Testis (tissue), 3 donors: Measurements from ENCODE around the gene PRPF6. TPM values are rescaled to one million over a fixed set of nuclear protein-coding genes. Genes with fewer than 3 reads are reported as not detected.

Experiments
- DNase-seq: peaks from one replicate; pipeline ENCODE4 v3.0.0-alpha.2; 2019
- H3K27ac ChIP-seq, 2 donors: fragments of 200-600 bp; sonication (generic); one replicate each; pipeline ENCODE4 v1.5.1; 2019
- H3K27me3 ChIP-seq: fragments of 200-600 bp; sonication (generic); one replicate; pipeline ENCODE4 v1.5.1; 2019
- H3K36me3 ChIP-seq: fragments of 200-600 bp; sonication (generic); one replicate; pipeline ENCODE4 v1.5.1; 2017; ENCODE audit warnings: low read depth; ENCODE audit errors: missing control alignments
- H3K4me1 ChIP-seq: fragments of 200-600 bp; sonication (generic); one replicate; pipeline ENCODE4 v1.5.1; 2019
- H3K4me3 ChIP-seq, 2 donors: fragments of 200-600 bp; sonication (generic); one replicate each; pipeline ENCODE4 v1.5.1; 2017 to 2019
- H3K9me3 ChIP-seq: fragments of 200-600 bp; sonication (generic); one replicate; pipeline ENCODE4 v1.5.1; 2017
- POLR2A ChIP-seq: fragments of 450-650 bp; IDR thresholded peaks from one replicate; pipeline ENCODE4 v1.6.1; 2017; ENCODE audit warnings: antibody characterized with exemption, mild to moderate bottlenecking, moderate library complexity
- WGBS, 2 donors: methylation state at CpG; one replicate each; pipeline ENCODE4 v1.1.5; 2018; 5-methylcytosine and 5-hydroxymethylcytosine counted together
- intact Hi-C: fragments of 100-400 bp; cut with DNase I; formaldehyde crosslinking; loops from one replicate; pipeline ENCODE4 v1.15.1; 2023; ENCODE audit warnings: low total_unique reads
- polyA plus RNA-seq: library from polyadenylated mRNA; stranded (reverse); fragments of 350-450 nt; fragmentation: Illumina TruSeq; extraction: RNeasy Lipid Tissue Mini Kit (QIAGEN cat#74804); gene quantifications from one replicate; pipeline ENCODE4 v1.2.3, GENCODE V29; 2014; ENCODE audit warnings: low read depth, low replicate concordance; ENCODE audit not compliant: insufficient read depth
- total RNA-seq, 2 donors: library from RNA; depleted of rRNA; stranded (reverse); fragments of >200 nt; gene quantifications; one replicate each; pipeline ENCODE4 v1.2.3, GENCODE V29; 2016
- TF ChIP-seq, protein P1 (sequence below), 3 experiments: fragments of 450-650 bp in 2 of 3; fragments of 200-600 bp in 1 of 3; sonication (generic) in 1 of 3; IDR thresholded peaks; one replicate each; pipeline ENCODE4 v1.5.1; 2016 to 2019; ENCODE audit warnings: antibody characterized with exemption in 3 of 3, mild to moderate bottlenecking in 2 of 3, moderate library complexity in 1 of 3

Gene PRPF6
- total and polyA plus RNA-seq, 3 donors from 2014 or later, result 106 to 114 (median 107) TPM

DNA sequence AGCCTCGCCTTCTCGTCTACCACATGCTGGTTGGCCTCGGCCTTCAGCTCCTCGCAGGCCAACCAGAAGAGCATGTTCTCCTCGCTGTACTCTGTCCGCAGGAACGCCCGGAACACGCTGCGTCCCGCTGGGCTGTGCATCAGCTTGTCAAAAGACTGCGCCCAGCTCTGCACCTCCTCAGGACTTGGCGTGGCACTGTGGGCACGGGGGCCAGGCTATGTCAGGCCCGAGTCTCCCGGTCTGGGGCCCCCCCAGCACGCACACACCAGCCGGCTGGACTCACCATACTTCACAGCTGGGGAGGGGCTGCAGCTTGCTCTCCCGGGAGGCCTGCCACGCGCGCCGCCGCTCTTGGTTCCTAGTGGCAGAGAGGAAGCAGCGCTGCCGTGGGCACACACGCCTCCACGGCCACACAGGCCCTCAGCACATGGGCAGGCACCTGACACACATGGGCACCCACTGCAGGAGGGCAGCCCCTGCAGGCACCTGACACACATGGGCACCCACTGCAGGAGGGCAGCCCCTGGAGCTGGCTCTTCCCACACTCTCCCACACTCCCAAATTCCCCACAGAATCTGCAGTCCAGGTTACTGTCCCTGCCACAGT, 93.4 kb downstream of the PRPF6 start:
- Histone ChIP-seq H3K36me3 (no peaks in the 10 kb centered on the region), H3K27ac (no peak overlapping the region), H3K4me3 (no peak overlapping the region), H3K4me1 (peaks cover 8% of the 10 kb centered on the region), H3K27me3 (no peaks in the 10 kb centered on the region), H3K9me3 (no peaks in the 10 kb centered on the region)
- TF ChIP-seq, protein P1, sequence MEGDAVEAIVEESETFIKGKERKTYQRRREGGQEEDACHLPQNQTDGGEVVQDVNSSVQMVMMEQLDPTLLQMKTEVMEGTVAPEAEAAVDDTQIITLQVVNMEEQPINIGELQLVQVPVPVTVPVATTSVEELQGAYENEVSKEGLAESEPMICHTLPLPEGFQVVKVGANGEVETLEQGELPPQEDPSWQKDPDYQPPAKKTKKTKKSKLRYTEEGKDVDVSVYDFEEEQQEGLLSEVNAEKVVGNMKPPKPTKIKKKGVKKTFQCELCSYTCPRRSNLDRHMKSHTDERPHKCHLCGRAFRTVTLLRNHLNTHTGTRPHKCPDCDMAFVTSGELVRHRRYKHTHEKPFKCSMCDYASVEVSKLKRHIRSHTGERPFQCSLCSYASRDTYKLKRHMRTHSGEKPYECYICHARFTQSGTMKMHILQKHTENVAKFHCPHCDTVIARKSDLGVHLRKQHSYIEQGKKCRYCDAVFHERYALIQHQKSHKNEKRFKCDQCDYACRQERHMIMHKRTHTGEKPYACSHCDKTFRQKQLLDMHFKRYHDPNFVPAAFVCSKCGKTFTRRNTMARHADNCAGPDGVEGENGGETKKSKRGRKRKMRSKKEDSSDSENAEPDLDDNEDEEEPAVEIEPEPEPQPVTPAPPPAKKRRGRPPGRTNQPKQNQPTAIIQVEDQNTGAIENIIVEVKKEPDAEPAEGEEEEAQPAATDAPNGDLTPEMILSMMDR (IDR thresholded peaks at IDR 0.05), result no peak
- no peak for TF ChIP-seq POLR2A
- intact Hi-C loops, result no loop called here
- WGBS, 2 donors, result 93 to 100% methylated on average over 5 to 28 of the region's 28 CpGs
- DNase-seq, result no peak

DNA sequence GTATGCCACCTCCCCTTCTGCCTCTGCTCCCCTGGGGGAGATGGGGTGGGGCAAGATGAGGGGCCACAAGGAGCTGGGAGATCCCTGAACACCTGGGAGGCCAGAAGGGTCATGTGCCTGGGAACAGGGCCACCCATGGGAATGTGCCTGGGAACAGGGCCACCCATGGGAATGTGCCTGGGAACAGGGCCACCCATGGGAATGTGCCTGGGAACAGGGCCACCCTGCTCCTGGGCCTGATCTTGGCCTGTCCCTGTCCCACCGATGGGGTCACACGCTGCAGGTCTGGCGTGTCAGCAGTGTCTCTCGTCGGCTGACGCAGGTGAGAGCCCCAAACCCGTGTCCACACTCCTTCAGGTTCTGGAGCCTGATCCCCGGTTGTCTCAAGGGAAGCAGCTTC, 94.0 kb downstream of the PRPF6 start:
- DNase-seq, result no peak
- WGBS, 2 donors, result 94 to 100% methylated on average over 1 to 8 of the region's 8 CpGs
- intact Hi-C loops, result no loop called here
- no peaks in the 10 kb centered on the region for H3K27me3 ChIP-seq
- TF ChIP-seq, protein P1 (IDR thresholded peaks at IDR 0.05), result no peak
- TF ChIP-seq POLR2A, result no peak
- H3K27ac ChIP-seq, result no peak overlapping the region
- H3K4me3 ChIP-seq, result no peak overlapping the region
- no peaks in the 10 kb centered on the region for H3K36me3 ChIP-seq
- H3K9me3 ChIP-seq, result no peaks in the 10 kb centered on the region
- H3K4me1 ChIP-seq, result peaks cover 10% of the 10 kb centered on the region

DNA sequence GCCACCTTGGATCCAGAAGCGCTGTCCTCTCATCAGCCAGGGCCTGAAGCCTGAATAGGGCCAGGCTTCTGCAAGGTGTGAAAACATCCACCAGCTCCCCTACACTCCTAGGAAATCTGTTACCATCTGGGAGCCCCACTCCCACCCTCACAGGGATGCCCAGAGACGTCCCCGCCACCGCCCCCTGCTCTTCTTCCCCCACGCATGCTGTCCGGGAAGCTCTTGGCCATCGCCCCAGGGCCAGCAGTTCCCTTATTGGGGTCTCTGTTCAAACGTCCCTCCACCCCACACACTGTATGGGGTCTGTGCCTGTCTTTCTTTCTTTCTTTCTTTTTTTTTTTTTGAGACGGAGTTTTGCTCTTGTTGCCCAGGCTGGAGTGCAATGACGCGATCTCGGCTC, 94.6 kb downstream of the PRPF6 start:
- WGBS, 2 donors, result 87 to 93% methylated on average over 12 of the region's 12 CpGs

DNA sequence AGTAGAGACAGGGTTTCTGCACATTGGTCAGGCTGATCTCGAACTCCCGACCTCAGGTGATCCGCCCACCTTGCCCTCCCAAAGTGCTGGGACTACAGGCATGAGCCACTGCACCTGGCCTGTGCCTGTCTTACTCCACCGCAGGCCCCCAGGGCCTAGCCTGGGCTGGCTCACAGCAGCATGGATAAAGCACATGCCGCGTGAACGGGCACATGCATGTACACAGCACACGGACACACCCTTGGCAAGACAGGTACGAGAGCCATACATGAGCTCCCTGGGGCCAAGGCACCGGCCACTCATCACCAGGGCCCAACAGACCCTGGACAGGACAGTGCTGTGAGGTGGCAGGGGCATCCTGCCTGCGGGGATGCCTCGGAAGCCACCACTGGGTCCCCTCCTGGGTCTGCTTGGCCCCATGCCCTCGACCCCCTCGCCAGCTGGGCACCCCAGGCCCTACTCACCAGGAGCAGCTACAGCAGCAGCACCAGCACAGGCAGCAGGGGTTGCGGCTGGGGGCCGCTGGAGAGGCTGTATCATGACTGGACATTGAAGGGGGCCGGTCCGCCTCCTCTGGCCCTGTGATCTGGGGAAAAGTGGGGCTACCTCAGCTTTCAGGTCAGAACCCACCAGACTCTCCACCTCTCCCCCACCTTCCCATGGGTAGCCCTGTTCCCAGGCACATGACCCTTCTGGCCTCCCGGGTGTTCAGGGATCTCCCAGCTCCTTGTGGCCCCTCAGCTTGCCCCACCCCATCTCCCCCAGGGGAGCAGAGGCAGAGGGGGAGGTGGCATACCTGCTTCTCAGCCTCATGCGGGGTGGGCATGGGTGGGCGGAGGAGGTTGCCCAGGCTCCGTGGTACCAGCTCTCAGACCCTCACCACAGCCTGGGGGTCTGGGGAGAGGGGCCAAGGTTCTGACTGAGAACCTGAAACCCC, 95.4 kb downstream of the PRPF6 start:
- TF ChIP-seq POLR2A, result no peak
- TF ChIP-seq, protein P1 (IDR thresholded peaks at IDR 0.05), result no peak
- Histone ChIP-seq H3K4me1 (peaks cover 13% of the 10 kb centered on the region), H3K27ac (no peak overlapping the region), H3K27me3 (no peaks in the 10 kb centered on the region), H3K4me3 (no peak overlapping the region), H3K9me3 (no peaks in the 10 kb centered on the region), H3K36me3 (no peaks in the 10 kb centered on the region)
- intact Hi-C loops, result no loop called here
- WGBS, 2 donors, result 95 to 96% methylated on average over 7 to 20 of the region's 22 CpGs
- DNase-seq, result no peak

More for the DNA sequence above, 94.6 kb downstream of the PRPF6 start:
- Histone ChIP-seq H3K4me3 (no peak overlapping the region), H3K9me3 (no peaks in the 10 kb centered on the region), H3K27me3 (no peaks in the 10 kb centered on the region), H3K36me3 (no peaks in the 10 kb centered on the region), H3K4me1 (peaks cover 13% of the 10 kb centered on the region), H3K27ac (no peak overlapping the region)
- TF ChIP-seq POLR2A, result no peak
- TF ChIP-seq, protein P1 (IDR thresholded peaks at IDR 0.05), result no peak
- no peak for DNase-seq
- intact Hi-C loops, result no loop called here
